HG02981 (cell line): ENCODE measurements around the gene NTRK3.

Experiments
- ATAC-seq: cut with Tn5 transposase; IDR thresholded peaks from one replicate; pipeline ENCODE4 v1.9.1; 2021; ENCODE audit warnings: mild to moderate bottlenecking, moderate library complexity; ENCODE audit not compliant: unreplicated experiment

The NTRK3 gene

GRCh38 chr15:88126695-88127431 lies 129.7 kb downstream of the NTRK3 start:
- no peak for ATAC-seq

DNA sequence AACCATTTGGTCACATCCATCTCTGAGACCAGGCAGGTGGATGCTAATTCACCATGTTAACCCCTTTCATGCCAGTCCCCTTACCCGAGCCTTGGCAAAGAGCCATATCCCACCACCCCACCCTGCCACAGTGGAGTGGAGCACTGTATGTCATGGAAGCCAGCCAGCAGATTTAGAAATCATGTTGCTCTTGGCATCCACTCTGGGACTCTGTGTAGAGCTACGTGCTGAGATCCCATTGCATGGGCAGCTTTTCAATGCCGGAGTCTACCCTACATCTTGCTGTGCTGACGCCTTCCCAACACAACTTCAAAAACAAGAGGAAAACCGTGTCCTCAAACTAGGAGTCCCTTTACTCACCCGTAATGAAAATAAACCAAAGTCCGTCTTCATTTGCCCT lies 131.0 kb downstream of the NTRK3 start:
- no peak for ATAC-seq

DNA sequence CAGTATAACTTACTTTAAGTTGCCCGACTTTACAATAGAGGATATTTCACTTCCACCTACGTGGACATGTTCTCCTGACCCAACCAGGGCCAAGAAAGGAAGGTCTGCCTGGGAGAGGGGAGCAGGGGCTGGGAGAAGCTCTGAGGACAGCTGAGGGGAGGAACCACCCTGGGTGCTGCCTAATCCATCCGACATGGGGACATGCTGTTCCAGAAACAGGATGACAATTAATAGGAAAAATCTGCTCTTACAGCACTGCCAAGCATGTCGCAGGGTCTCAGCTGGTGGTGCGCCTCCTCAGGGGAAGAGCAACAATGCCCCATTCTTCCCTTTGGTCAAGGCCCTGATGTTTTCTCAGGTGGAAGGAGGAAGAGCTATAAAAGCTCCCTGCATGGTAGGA lies 132.3 kb downstream of the NTRK3 start:
- no peak for ATAC-seq

- no peak for ATAC-seq
Observed at GRCh38 chr15:88121968-88122530, 134.5 kb downstream of the NTRK3 start.

- no peak for ATAC-seq
Observed at GRCh38 chr15:88120026-88120425, 136.5 kb downstream of the NTRK3 start.

DNA sequence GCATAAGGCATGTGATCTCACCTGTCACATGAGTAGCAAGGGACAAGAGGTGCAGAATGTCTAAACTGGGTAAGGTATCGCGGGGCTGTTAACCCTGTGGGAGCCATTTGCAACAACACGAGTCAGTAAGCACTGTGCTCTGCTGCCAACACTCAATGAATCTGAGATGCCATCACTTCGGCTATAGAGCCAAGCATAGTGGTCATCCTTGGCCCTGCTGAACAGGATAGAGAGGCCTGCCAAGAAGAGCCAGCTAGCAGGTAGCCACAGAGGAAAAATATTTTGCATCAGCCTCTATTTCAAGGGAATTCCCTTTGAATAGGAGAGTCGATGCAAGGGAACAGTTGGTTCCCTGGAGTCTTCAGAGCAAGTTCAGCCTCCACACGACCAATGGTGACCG lies 137.8 kb downstream of the NTRK3 start:
- no peak for ATAC-seq

DNA sequence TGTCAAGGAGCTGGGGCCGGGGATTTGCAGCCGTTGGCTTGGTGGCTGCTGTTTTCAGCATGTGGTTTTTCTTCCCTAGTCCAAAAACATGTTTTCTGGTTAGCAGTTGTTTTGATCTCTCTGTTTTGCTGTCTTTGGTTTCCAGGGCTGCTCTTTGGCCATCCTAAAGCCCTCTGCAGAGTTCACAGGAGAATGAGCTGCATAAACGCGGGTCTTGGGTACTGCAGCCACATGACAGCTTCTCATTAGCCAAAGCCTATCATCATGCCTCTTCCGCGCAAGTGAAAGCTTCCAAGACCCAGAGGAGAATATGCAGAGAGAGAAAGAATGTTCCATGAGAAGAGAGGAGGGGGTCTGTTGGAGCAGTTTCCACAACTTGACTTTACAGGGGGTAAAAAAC lies 138.5 kb downstream of the NTRK3 start:
- ATAC-seq, result no peak

DNA sequence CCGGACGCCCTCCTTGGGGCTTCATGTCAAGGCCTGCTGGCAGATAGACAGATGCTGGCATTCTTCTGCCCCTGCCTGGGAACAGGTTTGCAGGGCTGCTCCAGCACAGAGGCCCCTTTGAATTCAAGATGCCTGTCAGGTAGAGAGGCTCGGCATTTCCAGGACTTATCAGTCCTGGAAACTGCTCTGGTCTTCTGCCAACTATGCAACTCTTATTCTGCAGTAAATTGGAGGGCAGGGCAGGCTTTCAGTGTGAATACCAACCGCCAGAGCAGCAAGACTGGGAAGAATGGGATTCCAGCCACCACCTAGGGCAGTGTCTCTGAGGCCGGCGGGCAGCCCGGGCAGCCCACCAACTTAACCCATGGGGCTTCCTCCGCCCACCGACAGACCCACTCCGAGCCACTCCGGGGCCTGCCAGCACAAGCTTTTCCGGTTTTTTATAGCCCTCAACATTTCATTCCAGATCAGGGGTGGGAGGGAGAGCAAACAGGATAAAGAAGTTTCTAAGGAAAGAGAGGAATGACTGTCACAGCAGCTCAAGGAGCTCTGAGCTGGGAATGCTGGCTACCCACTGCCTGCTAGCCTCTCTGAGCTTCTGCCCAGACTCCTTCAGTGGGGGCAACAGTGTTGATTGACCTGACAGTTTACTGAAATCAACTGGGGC lies 140.9 kb downstream of the NTRK3 start:
- ATAC-seq, result no peak

DNA sequence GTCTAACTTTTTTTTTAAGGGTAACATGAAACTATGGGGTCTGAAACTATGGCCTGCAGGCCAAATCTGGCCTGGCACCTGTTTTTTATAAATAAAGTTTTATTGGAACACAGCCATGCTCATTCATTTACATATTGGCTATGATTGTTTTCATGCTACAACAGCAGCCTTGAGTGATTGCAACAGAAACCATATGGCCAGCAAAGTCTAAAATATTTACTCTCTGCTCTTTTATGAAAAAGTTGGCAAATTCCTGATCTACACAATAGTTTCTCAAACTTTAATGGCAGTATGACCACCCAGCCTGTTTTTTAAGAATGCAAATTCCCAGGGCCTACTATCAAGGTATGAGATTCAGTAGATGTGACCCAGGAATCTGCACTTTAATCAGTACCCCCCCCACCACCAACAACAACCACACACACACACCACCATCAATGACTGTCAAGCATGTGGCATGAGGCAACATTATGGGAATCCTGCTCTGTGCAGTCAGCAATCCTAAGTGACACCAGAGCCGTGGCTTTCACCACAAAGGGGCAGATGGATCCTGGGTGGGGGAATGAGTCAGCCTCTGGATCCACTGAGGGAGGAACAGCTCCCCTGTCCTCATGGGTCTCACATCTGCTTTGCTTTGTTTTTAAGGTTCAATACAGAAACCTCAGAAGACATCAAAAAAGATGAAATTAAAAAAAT lies 142.8 kb downstream of the NTRK3 start:
- no peak for ATAC-seq

- ATAC-seq, result no peak
Observed at GRCh38 chr15:88108991-88109390, 147.5 kb downstream of the NTRK3 start.

- no peak for ATAC-seq
Observed at GRCh38 chr15:88108477-88108876, 148.1 kb downstream of the NTRK3 start.

- ATAC-seq, result no peak
Observed at GRCh38 chr15:88106074-88106473, 150.5 kb downstream of the NTRK3 start.

DNA sequence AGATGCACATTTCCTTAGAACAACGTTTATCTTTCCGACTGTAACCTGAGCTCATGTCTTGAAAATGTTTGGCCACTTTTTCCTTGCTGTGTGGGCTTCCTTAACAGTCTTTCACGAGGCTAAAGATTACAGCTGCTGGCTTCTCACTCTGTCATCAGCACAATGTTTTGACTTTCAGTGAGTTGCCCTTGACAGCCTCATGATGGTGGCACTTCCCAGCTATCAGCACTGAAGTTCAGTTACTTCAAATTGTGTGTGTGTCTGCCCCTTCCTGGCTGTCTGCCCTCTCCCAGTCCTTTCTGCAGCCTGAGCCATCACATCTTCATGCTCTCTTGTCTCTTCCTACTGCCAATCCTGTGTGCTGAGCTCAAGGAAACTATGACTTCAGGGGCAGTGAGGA lies 152.2 kb downstream of the NTRK3 start:
- no peak for ATAC-seq

DNA sequence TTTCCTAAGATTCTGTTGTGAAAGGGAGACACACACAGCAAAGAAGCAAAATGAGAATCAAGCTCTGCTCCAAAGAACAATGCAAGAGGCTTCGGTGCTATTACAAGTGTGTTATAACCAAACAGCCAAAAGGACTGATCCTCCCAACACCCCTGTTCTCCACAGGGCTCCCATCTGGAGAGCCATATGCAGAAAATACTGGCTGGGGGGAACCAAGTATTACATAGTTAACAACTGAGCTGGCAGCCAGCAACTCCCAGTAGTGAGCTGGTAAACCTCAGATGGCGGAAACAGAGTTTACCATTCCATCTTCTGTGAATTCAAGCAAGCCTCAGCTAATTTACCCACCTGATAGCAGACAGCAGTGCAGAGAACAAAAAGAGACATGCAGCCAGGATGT lies 156.4 kb downstream of the NTRK3 start:
- ATAC-seq, result no peak

- no peak for ATAC-seq
Observed at GRCh38 chr15:88098361-88098760, 158.2 kb downstream of the NTRK3 start.

DNA sequence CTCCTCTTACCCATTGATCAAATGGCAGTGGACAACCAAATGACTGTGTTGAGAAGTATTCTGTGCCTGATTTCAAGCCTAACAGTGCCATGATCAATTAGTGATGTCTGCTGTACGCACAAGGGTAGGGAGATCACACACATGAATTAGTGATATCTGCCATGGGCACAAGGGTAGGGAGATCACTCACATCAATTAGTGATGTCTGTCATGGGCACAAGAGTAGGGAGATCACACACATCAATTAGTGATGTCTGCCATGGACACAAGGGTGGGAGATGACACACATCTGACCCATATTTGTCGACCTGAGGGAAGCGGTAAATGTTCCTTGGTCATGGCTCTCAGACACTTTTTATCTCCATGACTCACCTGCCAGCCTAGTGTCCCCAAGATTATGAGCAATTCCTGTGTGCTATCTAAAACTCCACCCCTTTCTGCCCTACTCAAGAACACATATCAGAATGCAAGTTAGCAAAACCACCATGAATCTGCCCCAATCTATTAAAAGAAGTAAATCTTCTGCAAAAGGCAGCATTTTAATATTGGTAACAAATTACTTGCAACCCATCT lies 165.0 kb downstream of the NTRK3 start:
- ATAC-seq, result no peak

GRCh38 chr15:88090481-88091011 lies 166.0 kb downstream of the NTRK3 start:
- ATAC-seq, result no peak

- no peak for ATAC-seq
Observed at GRCh38 chr15:88089731-88090130, 166.8 kb downstream of the NTRK3 start.

DNA sequence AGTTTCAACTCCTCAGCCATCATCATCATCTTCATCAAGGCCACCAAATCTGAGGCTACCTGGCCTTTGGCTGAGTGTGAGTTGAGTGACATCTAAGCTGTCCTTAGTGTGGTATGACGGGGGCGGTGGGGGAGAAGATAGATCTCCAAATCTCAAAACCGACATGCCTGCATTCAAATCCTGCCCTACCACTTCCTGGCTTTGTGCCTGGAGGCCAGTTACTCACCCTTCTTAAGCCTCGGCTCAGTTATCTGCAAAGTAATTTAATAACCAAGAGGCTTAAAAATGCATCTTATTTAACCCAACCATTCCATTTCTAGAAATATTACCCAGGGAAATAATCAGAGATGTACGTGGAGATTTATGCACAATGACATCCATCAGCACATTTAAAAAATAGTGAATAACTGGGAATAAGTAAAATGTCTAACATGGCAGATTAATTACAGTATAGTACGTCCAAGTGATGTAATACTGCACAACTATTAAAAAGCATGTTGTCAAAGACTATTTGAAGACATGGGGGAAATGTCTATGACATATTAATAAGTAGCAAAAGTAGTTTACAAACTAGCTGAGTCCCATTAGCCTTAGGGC lies 167.4 kb downstream of the NTRK3 start:
- ATAC-seq, result no peak

GRCh38 chr15:88083811-88084760 lies 172.5 kb downstream of the NTRK3 start:
- ATAC-seq, result no peak
